Suprapubic skin (tissue), 4 donors: Measurements from ENCODE around the gene ZGLP1. TPM values are rescaled to one million over a fixed set of nuclear protein-coding genes. Genes with fewer than 3 reads are reported as not detected.
A peak's percentile ranks its signal among the peaks of the same experiment; 100 is the strongest.

Experiments used
- DNase-seq, 2 donors: peaks; one replicate each; pipeline ENCODE4 v3.0.0-alpha.2; 2019; ENCODE audit warnings: low spot score in 2 of 2
- H3K27ac ChIP-seq: fragments of 200-600 bp; sonication (generic); one replicate; pipeline ENCODE4 v1.5.1; 2019
- H3K27me3 ChIP-seq: fragments of 200-600 bp; sonication (generic); one replicate; pipeline ENCODE4 v1.5.1; 2019
- H3K36me3 ChIP-seq: fragments of 200-600 bp; sonication (generic); one replicate; pipeline ENCODE4 v1.5.1; 2019
- H3K4me1 ChIP-seq: fragments of 200-600 bp; sonication (generic); one replicate; pipeline ENCODE4 v1.5.1; 2019
- H3K4me3 ChIP-seq: fragments of 200-600 bp; sonication (generic); one replicate; pipeline ENCODE4 v1.5.1; 2019; ENCODE audit warnings: mild to moderate bottlenecking
- H3K9me3 ChIP-seq: fragments of 200-600 bp; sonication (generic); one replicate; pipeline ENCODE4 v1.5.1; 2019
- EP300 ChIP-seq: sonication (generic); formaldehyde crosslinking; IDR thresholded peaks from one replicate; pipeline ENCODE4 v1.6.1; 2017; ENCODE audit warnings: antibody characterized with exemption
- POLR2A ChIP-seq, 2 donors: fragments of 450-650 bp; IDR thresholded peaks; one replicate each; pipeline ENCODE4 v1.6.1; 2017; ENCODE audit warnings: antibody characterized with exemption in 2 of 2, mild to moderate bottlenecking in 2 of 2, moderate library complexity in 2 of 2
- POLR2AphosphoS5 ChIP-seq, 3 donors: sonication (generic); formaldehyde crosslinking; IDR thresholded peaks; one replicate each; pipeline ENCODE4 v1.6.1; 2017; ENCODE audit warnings: antibody characterized with exemption in 3 of 3
- WGBS: methylation state at CpG from one replicate; pipeline ENCODE4 v1.1.5; 2018; 5-methylcytosine and 5-hydroxymethylcytosine counted together
- total RNA-seq, 4 donors: library from RNA; depleted of rRNA; stranded (reverse); fragments of >200 nt; gene quantifications; one replicate each; pipeline ENCODE4 v1.1.0, GENCODE V29; 2016
- TF ChIP-seq, protein P1 (sequence below), 2 donors: fragments of 200-600 bp in 1 of 2; fragments of 450-650 bp in 1 of 2; sonication (generic) in 1 of 2; IDR thresholded peaks; one replicate each; pipeline ENCODE4 v1.5.1; 2016 to 2019; ENCODE audit warnings: antibody characterized with exemption in 2 of 2, mild to moderate bottlenecking in 1 of 2, moderate library complexity in 1 of 2

ZGLP1 gene
- total RNA-seq, 4 donors from 2014 or later, result 1.4 to 7.2 (median 2.9) TPM

- 82% methylated on average over 15 of the region's 17 CpGs for WGBS
- no peaks in the 10 kb centered on the region for H3K9me3 ChIP-seq
- no peaks in the 10 kb centered on the region for H3K4me1 ChIP-seq
- DNase-seq, result no peak
- no peaks in the 10 kb centered on the region for H3K27me3 ChIP-seq
- TF ChIP-seq POLR2A (IDR thresholded peaks at IDR 0.05) (no peak), POLR2AphosphoS5 (IDR thresholded peaks at IDR 0.05) (no peak), EP300 (no peak)
- TF ChIP-seq, protein P1, sequence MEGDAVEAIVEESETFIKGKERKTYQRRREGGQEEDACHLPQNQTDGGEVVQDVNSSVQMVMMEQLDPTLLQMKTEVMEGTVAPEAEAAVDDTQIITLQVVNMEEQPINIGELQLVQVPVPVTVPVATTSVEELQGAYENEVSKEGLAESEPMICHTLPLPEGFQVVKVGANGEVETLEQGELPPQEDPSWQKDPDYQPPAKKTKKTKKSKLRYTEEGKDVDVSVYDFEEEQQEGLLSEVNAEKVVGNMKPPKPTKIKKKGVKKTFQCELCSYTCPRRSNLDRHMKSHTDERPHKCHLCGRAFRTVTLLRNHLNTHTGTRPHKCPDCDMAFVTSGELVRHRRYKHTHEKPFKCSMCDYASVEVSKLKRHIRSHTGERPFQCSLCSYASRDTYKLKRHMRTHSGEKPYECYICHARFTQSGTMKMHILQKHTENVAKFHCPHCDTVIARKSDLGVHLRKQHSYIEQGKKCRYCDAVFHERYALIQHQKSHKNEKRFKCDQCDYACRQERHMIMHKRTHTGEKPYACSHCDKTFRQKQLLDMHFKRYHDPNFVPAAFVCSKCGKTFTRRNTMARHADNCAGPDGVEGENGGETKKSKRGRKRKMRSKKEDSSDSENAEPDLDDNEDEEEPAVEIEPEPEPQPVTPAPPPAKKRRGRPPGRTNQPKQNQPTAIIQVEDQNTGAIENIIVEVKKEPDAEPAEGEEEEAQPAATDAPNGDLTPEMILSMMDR (IDR thresholded peaks at IDR 0.05), result no peak
- no peak overlapping the region for H3K4me3 ChIP-seq
- H3K27ac ChIP-seq, result no peak overlapping the region
- H3K36me3 ChIP-seq, result peaks cover 5% of the 10 kb centered on the region
These were observed 4.3 kb downstream of the ZGLP1 start for GRCh38 chr19:10305139-10305806.

GRCh38 chr19:10299545-10300458 lies 9.8 kb downstream of the ZGLP1 start:
- Histone ChIP-seq H3K27me3 (peaks cover 33% of the 10 kb centered on the region), H3K4me1 (peaks cover 15% of the 10 kb centered on the region)
- 53% methylated on average over 14 of the region's 14 CpGs for WGBS

DNA sequence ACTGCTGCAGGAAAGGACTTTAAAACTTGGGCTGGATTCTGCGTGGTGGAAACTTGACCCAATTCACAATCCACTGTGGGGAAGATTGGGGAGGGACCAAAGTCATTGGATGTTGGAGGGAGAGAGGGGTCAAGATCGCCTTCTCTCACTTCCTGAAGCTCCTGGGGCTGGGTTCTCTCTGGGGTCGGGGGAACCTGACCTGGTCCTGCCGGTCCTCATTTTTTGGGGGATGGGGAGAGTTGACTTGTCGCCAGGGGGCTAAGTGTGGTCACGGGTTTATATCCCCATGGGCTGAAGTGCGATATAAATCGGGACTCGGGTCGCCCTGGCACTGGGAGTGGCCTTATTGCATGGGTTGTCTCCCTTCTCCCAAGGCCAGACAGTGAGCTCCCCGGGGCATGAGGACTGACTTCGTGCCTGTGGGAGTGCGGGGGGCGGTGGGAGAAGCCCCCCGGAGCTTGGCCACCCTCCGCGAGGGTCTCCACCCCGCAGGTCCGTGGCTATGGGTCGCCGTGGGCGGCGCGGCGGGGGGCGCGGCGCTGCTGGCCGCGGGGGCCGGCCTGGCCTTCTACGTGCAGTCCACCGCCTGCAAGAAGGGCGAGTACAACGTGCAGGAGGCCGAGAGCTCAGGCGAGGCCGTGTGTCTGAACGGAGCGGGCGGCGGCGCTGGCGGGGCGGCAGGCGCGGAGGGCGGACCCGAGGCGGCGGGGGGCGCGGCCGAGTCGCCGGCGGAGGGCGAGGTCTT lies 13.6 kb downstream of the ZGLP1 start:
- Histone ChIP-seq H3K4me1 (peaks cover 44% of the 10 kb centered on the region), H3K27ac (no peak overlapping the region), H3K27me3 (peaks cover 70% of the 10 kb centered on the region), H3K4me3 (peak overlapping the region; percentile 39), H3K9me3 (no peaks in the 10 kb centered on the region), H3K36me3 (no peaks in the 10 kb centered on the region)
- DNase-seq, result no peak
- TF ChIP-seq EP300, result no peak
- TF ChIP-seq POLR2AphosphoS5 (IDR thresholded peaks at IDR 0.05), result no peak
- TF ChIP-seq POLR2A (IDR thresholded peaks at IDR 0.05), result no peak
- TF ChIP-seq, protein P1 (IDR thresholded peaks at IDR 0.05), result no peak
- WGBS, result 14% methylated on average over 33 of the region's 58 CpGs

More at GRCh38 chr19:10299545-10300458, 9.8 kb downstream of the ZGLP1 start:
- DNase-seq, result no peak
- Histone ChIP-seq H3K4me3 (no peak overlapping the region), H3K9me3 (no peaks in the 10 kb centered on the region), H3K27ac (no peak overlapping the region), H3K36me3 (no peaks in the 10 kb centered on the region)
- TF ChIP-seq POLR2A (IDR thresholded peaks at IDR 0.05), result no peak
- TF ChIP-seq, protein P1 (IDR thresholded peaks at IDR 0.05), result no peak
- TF ChIP-seq POLR2AphosphoS5 (IDR thresholded peaks at IDR 0.05), result no peak
- no peak for TF ChIP-seq EP300

- Histone ChIP-seq H3K4me3 (peak overlapping the region; percentile 39), H3K4me1 (peaks cover 50% of the 10 kb centered on the region), H3K36me3 (no peaks in the 10 kb centered on the region), H3K9me3 (no peaks in the 10 kb centered on the region), H3K27ac (no peak overlapping the region), H3K27me3 (peaks cover 77% of the 10 kb centered on the region)
- 4% methylated on average over 27 of the region's 48 CpGs for WGBS
- DNase-seq, result no peak
- no peak for TF ChIP-seq POLR2A (IDR thresholded peaks at IDR 0.05)
These were observed 14.2 kb downstream of the ZGLP1 start for GRCh38 chr19:10295305-10295846.

- no peak for DNase-seq
- H3K9me3 ChIP-seq, result no peaks in the 10 kb centered on the region
- no peaks in the 10 kb centered on the region for H3K36me3 ChIP-seq
- H3K27me3 ChIP-seq, result peaks cover 84% of the 10 kb centered on the region
- H3K27ac ChIP-seq, result no peak overlapping the region
- TF ChIP-seq POLR2AphosphoS5 (IDR thresholded peaks at IDR 0.05) (no peak), EP300 (no peak), POLR2A (IDR thresholded peaks at IDR 0.05) (no peak)
- TF ChIP-seq, protein P1 (IDR thresholded peaks at IDR 0.05), result no peak
- WGBS, result 27% methylated on average over 10 of the region's 25 CpGs
- no peak overlapping the region for H3K4me3 ChIP-seq
- H3K4me1 ChIP-seq, result peaks cover 60% of the 10 kb centered on the region
These were observed 15.3 kb downstream of the ZGLP1 start for GRCh38 chr19:10294368-10294697.
